Measurements from ENCODE around the gene STK11IP.

- TF ChIP-seq YY1 (IDR thresholded peaks at IDR 0.05; ENCODE audit: insufficient read depth, insufficient read length) (no peak), ZNF274 (IDR thresholded peaks at IDR 0.05; ENCODE audit: low read depth, low read length) (no peak)
Measured at GRCh38 chr2:219648963-219649362, 51.3 kb downstream of the STK11IP start.

Measured in NT2/D1 (cell line).